K562 (cell line): Measurements from ENCODE around the gene PLEKHM3. TPM values are rescaled to one million over a fixed set of nuclear protein-coding genes. Genes with fewer than 3 reads are reported as not detected.

Experiments
- CHCHD3 ChIP-seq: fragments of 250-450 bp; sonication (Bioruptor Pico); IDR thresholded peaks from 2 replicates; pipeline ENCODE4 v2.1.2; 2022; ENCODE audit warnings: mild to moderate bottlenecking
- ETS2 ChIP-seq: IDR thresholded peaks from 2 replicates; pipeline ENCODE4 v1.6.1; 2016; ENCODE audit warnings: borderline replicate concordance, missing genetic modification characterization, mild to moderate bottlenecking, moderate library complexity, missing compliant biosample characterization; ENCODE audit not compliant: poor library complexity, severe bottlenecking
- HDAC1 ChIP-seq, 2 experiments: fragments of 450-650 bp; IDR thresholded peaks; 2 replicates each; pipeline ENCODE4 v1.6.1; 2016 to 2017; ENCODE audit warnings: inconsistent platforms in 1 of 2, mild to moderate bottlenecking in 1 of 2, moderate library complexity in 1 of 2
- LCOR ChIP-seq: sonication (generic); formaldehyde crosslinking; IDR thresholded peaks from 2 replicates; pipeline ENCODE4 v1.8.0; 2022; ENCODE audit warnings: mild to moderate bottlenecking, missing genetic modification reagents
- XRCC3 ChIP-seq: fragments of 450-650 bp; IDR thresholded peaks from 2 replicates; pipeline ENCODE4 v1.6.1; 2017; ENCODE audit warnings: mild to moderate bottlenecking, moderate library complexity
- XRCC5 ChIP-seq: fragments of 200-400 bp; formaldehyde crosslinking; IDR thresholded peaks from 2 replicates; pipeline ENCODE4 v1.6.1; 2017; ENCODE audit warnings: low read depth, mild to moderate bottlenecking, low read length
- YY1 ChIP-seq, 3 experiments: IDR thresholded peaks; 2 replicates each; pipeline ENCODE4 v1.6.1; 2011; ENCODE audit warnings: low read length in 2 of 3, mild to moderate bottlenecking in 2 of 3, moderate library complexity in 2 of 3, borderline replicate concordance in 1 of 3, control low read depth in 1 of 3, low read depth in 1 of 3; ENCODE audit not compliant: insufficient read depth in 3 of 3, insufficient replicate concordance in 2 of 3, control insufficient read depth in 1 of 3, insufficient read length in 1 of 3; ENCODE audit errors: extremely low read depth in 1 of 3
- ZNF695 ChIP-seq: fragments of 450-650 bp; formaldehyde crosslinking; IDR thresholded peaks from 2 replicates; pipeline ENCODE4 v1.4.0; 2020; ENCODE audit warnings: mild to moderate bottlenecking, moderate library complexity
- ZNF766 ChIP-seq: fragments of 200-800 bp; sonication (Bioruptor generic); conservative IDR thresholded peaks from 2 replicates; pipeline ENCODE4 v1.6.1; 2016; ENCODE audit warnings: missing genetic modification characterization, missing compliant biosample characterization
- polyA plus RNA-seq, 8 experiments: library from polyadenylated mRNA; depleted of rRNA in 4 of 8; stranded (reverse) in 5 of 8; unstranded in 3 of 8; fragments of >200 nt; fragmentation: Nextera tagmentation in 2 of 8; fragmentation: Illumina TruSeq in 1 of 8; extraction: Ambion mirVana in 2 of 8; extraction: Trizol in 1 of 8; gene quantifications; 2 replicates each; pipeline versions ENCODE4 v1.2.1 to v1.2.3, GENCODE V29; 2011 to 2014; ENCODE audit warnings: inconsistent platforms in 1 of 8, missing spikeins in 1 of 8
- total RNA-seq, 7 experiments: library from RNA; depleted of rRNA in 6 of 7; stranded (reverse); fragments of >200 nt in 6 of 7; fragmentation: Illumina TruSeq in 2 of 7; extraction: Trizol in 2 of 7; gene quantifications; 2 replicates each; pipeline versions ENCODE4 v1.2.1 to v1.2.3, GENCODE V29; 2011 to 2021; ENCODE audit warnings: low replicate concordance in 1 of 7
- TF ChIP-seq, protein P1 (sequence below), 2 experiments: fragments of 200-800 bp in 1 of 2; sonication (Bioruptor generic) in 1 of 2; sonication (generic) in 1 of 2; formaldehyde crosslinking in 1 of 2; IDR thresholded peaks in 1 of 2; conservative IDR thresholded peaks in 1 of 2; 2 replicates each; pipeline versions ENCODE4 v1.5.0 to v1.6.1; 2016 to 2020; ENCODE audit warnings: missing compliant biosample characterization in 1 of 2, missing genetic modification characterization in 1 of 2, missing genetic modification reagents in 1 of 2
- TF ChIP-seq, protein P2 (sequence below): fragments of 450-650 bp; IDR thresholded peaks from 2 replicates; pipeline ENCODE4 v1.6.1; 2014; ENCODE audit warnings: low read depth, mild to moderate bottlenecking, moderate library complexity, borderline replicate concordance
- TF ChIP-seq, protein P3 (sequence below): sonication (generic); formaldehyde crosslinking; IDR thresholded peaks from 2 replicates; pipeline ENCODE4 v1.8.0; 2022; ENCODE audit warnings: mild to moderate bottlenecking, missing genetic modification reagents
- TF ChIP-seq, protein P4 (sequence below), 2 experiments: fragments of 450-650 bp; conservative IDR thresholded peaks; 2 replicates each; pipeline ENCODE4 v1.6.1; 2017; ENCODE audit warnings: mild to moderate bottlenecking in 2 of 2, moderate library complexity in 2 of 2
- TF ChIP-seq, protein P5 (sequence below), 2 experiments: fragments of 250-450 bp in 1 of 2; fragments of 450-650 bp in 1 of 2; sonication (Bioruptor Pico) in 1 of 2; IDR thresholded peaks; 2 replicates each; pipeline versions ENCODE4 v1.6.1 to v1.8.0; 2016 to 2021; ENCODE audit warnings: mild to moderate bottlenecking in 2 of 2, moderate library complexity in 2 of 2, missing compliant biosample characterization in 1 of 2, missing genetic modification characterization in 1 of 2

Gene PLEKHM3
- total and polyA plus RNA-seq, 9 of the 15 experiments (the other 6 are each of a cell fraction or from before 2014, with no cell fraction given), result 0.24 to 1.6 (median 1.0) TPM

DNA sequence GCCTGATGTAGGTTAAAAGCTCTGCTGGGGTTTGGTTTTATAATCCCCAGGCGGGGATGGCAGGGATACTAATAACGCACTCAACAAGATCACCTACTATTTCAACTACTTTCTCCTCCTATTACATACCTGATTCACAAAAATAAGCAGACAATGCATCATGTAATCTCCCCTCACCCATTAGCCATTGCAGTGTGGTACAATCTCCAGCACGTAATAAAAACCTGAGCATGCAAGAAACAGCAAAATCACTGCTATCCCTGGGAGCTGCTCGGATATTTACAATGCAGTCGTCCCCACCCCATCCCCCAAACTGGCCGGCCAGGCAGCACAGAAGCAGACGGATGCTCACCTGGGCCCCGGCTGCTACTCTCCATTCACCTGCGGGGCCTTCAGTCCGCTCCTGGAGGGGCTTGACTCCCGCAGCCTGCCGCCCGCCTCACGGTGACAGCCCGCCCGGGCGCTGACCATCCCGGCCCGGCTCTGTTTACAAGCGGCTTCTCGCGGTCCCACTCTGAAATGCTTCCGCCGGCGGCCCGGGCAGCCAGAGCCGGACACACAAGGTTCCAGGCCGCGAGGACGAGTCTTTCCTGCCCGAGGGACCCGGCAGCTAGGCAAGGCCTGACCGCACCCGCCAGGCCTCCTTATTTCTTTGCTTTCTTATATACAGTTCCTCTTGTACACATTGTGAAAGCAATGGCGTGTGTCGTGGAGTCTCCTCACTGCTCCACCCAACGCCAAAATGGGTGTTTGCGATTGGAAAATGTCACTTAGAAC is at the start of gene PLEKHM3 (continued):
- TF ChIP-seq, protein P1, sequence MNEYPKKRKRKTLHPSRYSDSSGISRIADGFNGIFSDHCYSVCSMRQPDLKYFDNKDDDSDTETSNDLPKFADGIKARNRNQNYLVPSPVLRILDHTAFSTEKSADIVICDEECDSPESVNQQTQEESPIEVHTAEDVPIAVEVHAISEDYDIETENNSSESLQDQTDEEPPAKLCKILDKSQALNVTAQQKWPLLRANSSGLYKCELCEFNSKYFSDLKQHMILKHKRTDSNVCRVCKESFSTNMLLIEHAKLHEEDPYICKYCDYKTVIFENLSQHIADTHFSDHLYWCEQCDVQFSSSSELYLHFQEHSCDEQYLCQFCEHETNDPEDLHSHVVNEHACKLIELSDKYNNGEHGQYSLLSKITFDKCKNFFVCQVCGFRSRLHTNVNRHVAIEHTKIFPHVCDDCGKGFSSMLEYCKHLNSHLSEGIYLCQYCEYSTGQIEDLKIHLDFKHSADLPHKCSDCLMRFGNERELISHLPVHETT (CRISPR knock-in tag; conservative IDR thresholded peaks at IDR 0.05 in 1 of 2, IDR thresholded peaks at IDR 0.05 in 1 of 2), result peak in 1 of 2 experiments; percentile 61; a peak in 2 of 4 replicates
- TF ChIP-seq XRCC5 (peak; percentile 93), HDAC1 (IDR thresholded peaks at IDR 0.05) (peak in 1 of 2 experiments; percentile 66; a peak in 2 of 4 replicates), ETS2 (tag) (no peak), ZNF695 (CRISPR knock-in tag) (no peak), XRCC3 (no peak), YY1 (IDR thresholded peaks at IDR 0.05; ENCODE audit: borderline replicate concordance in 1 of 3, control insufficient read depth in 1 of 3, extremely low read depth in 1 of 3, insufficient read depth in 3 of 3, insufficient read length in 1 of 3, insufficient replicate concordance in 2 of 3, low read depth in 1 of 3, low read length in 2 of 3) (peak in 2 of 3 experiments; percentile 71 to 76), CHCHD3 (no peak), ZNF766 (CRISPR knock-in tag) (no peak), LCOR (CRISPR knock-in tag) (peak; percentile 70; the same call in 1 of the 2 replicates)
- TF ChIP-seq, protein P2, sequence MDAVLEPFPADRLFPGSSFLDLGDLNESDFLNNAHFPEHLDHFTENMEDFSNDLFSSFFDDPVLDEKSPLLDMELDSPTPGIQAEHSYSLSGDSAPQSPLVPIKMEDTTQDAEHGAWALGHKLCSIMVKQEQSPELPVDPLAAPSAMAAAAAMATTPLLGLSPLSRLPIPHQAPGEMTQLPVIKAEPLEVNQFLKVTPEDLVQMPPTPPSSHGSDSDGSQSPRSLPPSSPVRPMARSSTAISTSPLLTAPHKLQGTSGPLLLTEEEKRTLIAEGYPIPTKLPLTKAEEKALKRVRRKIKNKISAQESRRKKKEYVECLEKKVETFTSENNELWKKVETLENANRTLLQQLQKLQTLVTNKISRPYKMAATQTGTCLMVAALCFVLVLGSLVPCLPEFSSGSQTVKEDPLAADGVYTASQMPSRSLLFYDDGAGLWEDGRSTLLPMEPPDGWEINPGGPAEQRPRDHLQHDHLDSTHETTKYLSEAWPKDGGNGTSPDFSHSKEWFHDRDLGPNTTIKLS, result no peak
- TF ChIP-seq, protein P3, sequence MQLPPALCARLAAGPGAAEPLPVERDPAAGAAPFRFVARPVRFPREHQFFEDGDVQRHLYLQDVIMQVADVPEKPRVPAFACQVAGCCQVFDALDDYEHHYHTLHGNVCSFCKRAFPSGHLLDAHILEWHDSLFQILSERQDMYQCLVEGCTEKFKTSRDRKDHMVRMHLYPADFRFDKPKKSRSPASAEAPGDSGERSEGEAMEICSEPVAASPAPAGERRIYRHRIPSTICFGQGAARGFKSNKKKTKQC (CRISPR knock-in tag), result no peak
- TF ChIP-seq, protein P4, sequence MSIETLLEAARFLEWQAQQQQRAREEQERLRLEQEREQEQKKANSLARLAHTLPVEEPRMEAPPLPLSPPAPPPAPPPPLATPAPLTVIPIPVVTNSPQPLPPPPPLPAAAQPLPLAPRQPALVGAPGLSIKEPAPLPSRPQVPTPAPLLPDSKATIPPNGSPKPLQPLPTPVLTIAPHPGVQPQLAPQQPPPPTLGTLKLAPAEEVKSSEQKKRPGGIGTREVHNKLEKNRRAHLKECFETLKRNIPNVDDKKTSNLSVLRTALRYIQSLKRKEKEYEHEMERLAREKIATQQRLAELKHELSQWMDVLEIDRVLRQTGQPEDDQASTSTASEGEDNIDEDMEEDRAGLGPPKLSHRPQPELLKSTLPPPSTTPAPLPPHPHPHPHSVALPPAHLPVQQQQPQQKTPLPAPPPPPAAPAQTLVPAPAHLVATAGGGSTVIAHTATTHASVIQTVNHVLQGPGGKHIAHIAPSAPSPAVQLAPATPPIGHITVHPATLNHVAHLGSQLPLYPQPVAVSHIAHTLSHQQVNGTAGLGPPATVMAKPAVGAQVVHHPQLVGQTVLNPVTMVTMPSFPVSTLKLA (conservative IDR thresholded peaks at IDR 0.05), result peak; percentile 70 to 84
- TF ChIP-seq, protein P5, sequence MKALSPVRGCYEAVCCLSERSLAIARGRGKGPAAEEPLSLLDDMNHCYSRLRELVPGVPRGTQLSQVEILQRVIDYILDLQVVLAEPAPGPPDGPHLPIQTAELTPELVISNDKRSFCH (CRISPR knock-in tag; IDR thresholded peaks at IDR 0.05), result no peak
- TF ChIP-seq, protein P5 (tag; IDR thresholded peaks at IDR 0.05), result 0 out of 2 replicates have a peak, but pooled peaks have one; percentile 34
